GM12801 (cell line): ENCODE measurements around the gene RDH8.

Source experiments
- CTCF ChIP-seq: IDR thresholded peaks from one replicate; pipeline ENCODE4 v1.5.1; 2011; ENCODE audit warnings: control low read depth; ENCODE audit not compliant: insufficient read length; ENCODE audit errors: extremely low read depth

The RDH8 gene, protein sequence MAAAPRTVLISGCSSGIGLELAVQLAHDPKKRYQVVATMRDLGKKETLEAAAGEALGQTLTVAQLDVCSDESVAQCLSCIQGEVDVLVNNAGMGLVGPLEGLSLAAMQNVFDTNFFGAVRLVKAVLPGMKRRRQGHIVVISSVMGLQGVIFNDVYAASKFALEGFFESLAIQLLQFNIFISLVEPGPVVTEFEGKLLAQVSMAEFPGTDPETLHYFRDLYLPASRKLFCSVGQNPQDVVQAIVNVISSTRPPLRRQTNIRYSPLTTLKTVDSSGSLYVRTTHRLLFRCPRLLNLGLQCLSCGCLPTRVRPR

GRCh38 chr19:10013316-10013715 is at the start of gene RDH8:
Gene RDH8, plus strand, starts transcription at chr19:10013483. Its CDS starts 15 bp downstream, at chr19:10013498.
- no peak for TF ChIP-seq CTCF

DNA sequence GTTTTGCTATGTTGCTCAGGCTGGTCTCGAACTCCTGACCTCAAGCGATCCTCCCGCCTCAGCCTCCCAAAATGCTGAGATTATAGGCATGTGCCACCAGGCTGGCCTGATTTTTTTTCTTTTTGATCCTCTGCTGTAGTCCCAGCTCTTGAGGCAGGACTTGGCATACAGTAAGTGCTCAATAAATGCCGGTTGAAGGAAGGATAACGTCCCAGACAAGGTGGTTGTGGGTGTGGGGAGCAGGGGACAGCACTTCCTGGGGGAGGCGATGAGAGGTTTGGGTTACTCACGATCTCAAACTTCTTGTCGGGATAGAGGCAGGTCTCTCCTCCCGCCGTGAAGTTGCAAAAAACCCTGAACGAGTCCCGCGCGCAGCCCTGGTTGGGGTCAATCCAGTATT is 47.3 kb upstream of the RDH8 start:
- TF ChIP-seq CTCF = no peak

DNA sequence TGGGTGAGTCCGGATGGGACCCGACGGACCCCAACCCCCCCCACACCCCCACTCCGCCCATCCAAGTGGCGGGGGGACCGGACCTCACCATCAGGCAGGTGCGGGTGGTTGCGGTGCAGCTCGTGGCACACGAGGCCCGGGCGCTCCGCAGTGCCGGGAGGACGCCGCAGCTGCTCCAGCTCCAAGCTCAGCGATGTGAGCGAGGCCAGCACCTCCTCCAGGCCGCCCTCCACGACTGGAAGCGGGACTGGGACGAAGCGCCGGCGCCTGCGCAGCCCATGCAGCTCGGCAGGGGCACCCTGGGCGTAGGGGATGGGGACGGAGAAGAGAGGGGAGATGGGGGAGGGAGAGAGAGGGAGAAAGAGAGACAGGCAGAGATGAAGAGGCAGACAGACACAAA is 46.8 kb upstream of the RDH8 start:
- no peak for TF ChIP-seq CTCF

- TF ChIP-seq CTCF = no peak
Observed at GRCh38 chr19:9967326-9967725, 46.0 kb upstream of the RDH8 start.

DNA sequence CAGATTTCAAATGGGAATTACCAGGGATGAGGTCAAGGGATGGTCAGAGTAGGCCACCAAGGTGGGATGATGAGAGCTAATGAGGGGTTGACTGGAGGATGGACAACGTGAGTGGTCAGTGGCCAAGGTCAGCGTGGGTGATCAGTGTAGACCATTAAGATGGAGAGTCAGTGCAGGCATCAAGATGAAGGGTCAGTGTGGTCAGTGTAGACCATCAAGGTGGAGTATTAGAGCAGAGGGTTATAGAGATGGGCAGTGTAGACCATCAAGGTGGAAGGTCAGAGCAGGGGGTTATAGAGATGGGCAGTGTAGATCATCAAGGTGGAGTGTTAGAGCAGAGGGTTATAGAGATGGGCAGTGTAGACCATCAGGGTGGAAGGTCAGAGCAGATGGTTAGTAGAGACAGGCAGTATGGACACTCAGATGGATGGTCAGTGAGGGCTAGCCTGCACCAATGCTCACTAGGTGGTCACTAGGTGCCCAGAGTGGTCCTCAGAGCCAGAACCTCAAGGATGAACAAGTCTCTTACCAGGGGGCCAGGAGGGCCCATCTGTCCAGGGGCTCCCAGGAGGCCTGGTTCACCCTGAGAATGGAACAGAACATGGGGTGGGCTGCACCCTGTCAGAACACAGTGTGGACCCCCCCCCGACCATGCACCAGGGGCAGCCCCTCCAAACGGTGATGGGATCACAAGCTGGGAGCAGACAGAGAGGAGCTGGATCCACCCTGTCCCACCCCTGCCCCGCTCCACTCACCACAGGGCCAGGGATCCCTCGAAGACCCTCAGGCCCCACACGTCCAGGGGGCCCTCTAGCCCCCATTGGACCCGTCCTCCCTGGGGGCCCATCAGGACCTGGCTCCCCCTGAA is 44.2 kb upstream of the RDH8 start:
- TF ChIP-seq CTCF = no peak

GRCh38 chr19:9969688-9969975 is 43.7 kb upstream of the RDH8 start:
- no peak for TF ChIP-seq CTCF

DNA sequence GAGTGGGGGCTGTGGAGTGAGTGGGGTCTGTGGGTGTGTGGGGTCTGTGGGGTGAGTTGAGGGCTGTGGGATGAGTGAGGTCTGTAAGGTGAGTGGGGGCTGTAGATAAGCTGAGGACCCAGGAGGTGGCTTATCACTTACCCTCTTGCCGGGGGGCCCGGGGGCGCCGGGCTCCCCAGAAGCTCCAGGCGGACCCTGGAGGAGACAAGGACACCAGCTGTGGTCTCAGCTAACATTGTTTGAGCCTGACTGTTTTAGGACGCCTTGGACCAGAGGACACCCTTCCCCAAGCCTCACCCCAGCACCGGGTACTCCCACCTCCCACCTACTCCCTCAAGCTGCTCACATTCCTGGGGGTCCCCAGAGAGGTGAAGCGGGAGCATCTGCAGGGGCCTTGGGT is 42.8 kb upstream of the RDH8 start:
- no peak for TF ChIP-seq CTCF
